ENCODE measurements around the gene SCAF4.

DNA sequence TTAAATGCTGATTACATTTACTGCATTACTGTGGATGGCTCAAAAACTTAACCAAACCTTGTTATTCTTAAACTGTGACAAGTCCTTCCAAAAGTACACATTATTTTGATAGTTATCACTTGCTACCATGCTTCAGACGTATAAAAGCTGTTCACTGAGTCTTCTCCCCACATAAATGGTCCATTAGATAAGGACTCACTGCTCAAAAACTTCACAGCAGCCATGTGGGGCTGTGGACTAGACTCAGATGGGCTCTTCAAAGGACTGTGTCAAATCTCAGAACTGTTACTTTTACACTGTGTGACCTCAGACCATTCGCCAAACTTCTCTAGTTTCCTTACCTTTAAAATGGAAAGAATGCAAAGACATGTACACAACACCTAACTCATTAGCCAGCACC, 11.6 kb downstream of the SCAF4 start:
- TF ChIP-seq EZH2 (IDR thresholded peaks at IDR 0.05; ENCODE audit: borderline replicate concordance, low read length): no peak
- TF ChIP-seq, protein P1, sequence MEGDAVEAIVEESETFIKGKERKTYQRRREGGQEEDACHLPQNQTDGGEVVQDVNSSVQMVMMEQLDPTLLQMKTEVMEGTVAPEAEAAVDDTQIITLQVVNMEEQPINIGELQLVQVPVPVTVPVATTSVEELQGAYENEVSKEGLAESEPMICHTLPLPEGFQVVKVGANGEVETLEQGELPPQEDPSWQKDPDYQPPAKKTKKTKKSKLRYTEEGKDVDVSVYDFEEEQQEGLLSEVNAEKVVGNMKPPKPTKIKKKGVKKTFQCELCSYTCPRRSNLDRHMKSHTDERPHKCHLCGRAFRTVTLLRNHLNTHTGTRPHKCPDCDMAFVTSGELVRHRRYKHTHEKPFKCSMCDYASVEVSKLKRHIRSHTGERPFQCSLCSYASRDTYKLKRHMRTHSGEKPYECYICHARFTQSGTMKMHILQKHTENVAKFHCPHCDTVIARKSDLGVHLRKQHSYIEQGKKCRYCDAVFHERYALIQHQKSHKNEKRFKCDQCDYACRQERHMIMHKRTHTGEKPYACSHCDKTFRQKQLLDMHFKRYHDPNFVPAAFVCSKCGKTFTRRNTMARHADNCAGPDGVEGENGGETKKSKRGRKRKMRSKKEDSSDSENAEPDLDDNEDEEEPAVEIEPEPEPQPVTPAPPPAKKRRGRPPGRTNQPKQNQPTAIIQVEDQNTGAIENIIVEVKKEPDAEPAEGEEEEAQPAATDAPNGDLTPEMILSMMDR (IDR thresholded peaks at IDR 0.05; ENCODE audit: low read length): no peak
